HepG2 (cell line): ENCODE measurements around the gene SLC34A3. TPM values are rescaled to one million over a fixed set of nuclear protein-coding genes. Genes with fewer than 3 reads are reported as not detected.

ENCODE experiments used
- CHD4 ChIP-seq: fragments of 200-600 bp; sonication (generic); IDR thresholded peaks from 2 replicates; pipeline ENCODE4 v1.7.0; 2017; ENCODE audit warnings: mild to moderate bottlenecking, low read length, borderline replicate concordance
- DMAP1 ChIP-seq: IDR thresholded peaks from 2 replicates; pipeline ENCODE4 v1.6.1; 2016
- GATAD1 ChIP-seq: IDR thresholded peaks from 2 replicates; pipeline ENCODE4 v1.6.1; 2016; ENCODE audit warnings: missing genetic modification reagents, missing compliant biosample characterization
- GLI4 ChIP-seq: sonication (generic); formaldehyde crosslinking; IDR thresholded peaks from 2 replicates; pipeline ENCODE4 v1.5.1; 2020; ENCODE audit warnings: missing genetic modification reagents, mild to moderate bottlenecking, moderate library complexity, borderline replicate concordance
- HCFC1 ChIP-seq: fragments of 150-350 bp; IDR thresholded peaks from 2 replicates; pipeline ENCODE4 v1.6.1; 2014; ENCODE audit warnings: low read depth, low read length
- HMGA1 ChIP-seq: sonication (generic); formaldehyde crosslinking; conservative IDR thresholded peaks from 2 replicates; pipeline ENCODE4 v1.4.0; 2020; ENCODE audit warnings: missing genetic modification reagents
- KLF16 ChIP-seq, 2 experiments: sonication (generic) in 1 of 2; formaldehyde crosslinking in 1 of 2; IDR thresholded peaks; 2 replicates each; pipeline versions ENCODE4 v1.6.1 to v1.8.0; 2016 to 2023; ENCODE audit warnings: missing genetic modification reagents in 2 of 2, missing compliant biosample characterization in 1 of 2
- KMT2A ChIP-seq: sonication (generic); formaldehyde crosslinking; IDR thresholded peaks from 2 replicates; pipeline ENCODE4 v1.4.0; 2020; ENCODE audit warnings: missing genetic modification reagents
- MTA1 ChIP-seq: sonication (generic); formaldehyde crosslinking; IDR thresholded peaks from 2 replicates; pipeline ENCODE4 v1.4.0; 2020; ENCODE audit warnings: missing genetic modification reagents, mild to moderate bottlenecking, borderline replicate concordance
- NFKB2 ChIP-seq: sonication (generic); formaldehyde crosslinking; IDR thresholded peaks from 2 replicates; pipeline ENCODE4 v1.4.0; 2020; ENCODE audit warnings: missing genetic modification reagents, borderline replicate concordance
- NKX3-1 ChIP-seq: sonication (generic); formaldehyde crosslinking; IDR thresholded peaks from 2 replicates; pipeline ENCODE4 v1.5.0; 2020; ENCODE audit warnings: missing genetic modification reagents
- NR2F1 ChIP-seq, 2 experiments: fragments of 450-650 bp in 1 of 2; formaldehyde crosslinking in 1 of 2; IDR thresholded peaks; 2 replicates each; pipeline versions ENCODE4 v1.5.0 to v1.6.1; 2016 to 2020; ENCODE audit warnings: mild to moderate bottlenecking in 1 of 2, missing compliant biosample characterization in 1 of 2, missing genetic modification reagents in 1 of 2, moderate library complexity in 1 of 2
- POLR2G ChIP-seq: fragments of 200-400 bp; formaldehyde crosslinking; IDR thresholded peaks from 2 replicates; pipeline ENCODE4 v1.6.1; 2018; ENCODE audit warnings: mild to moderate bottlenecking, low read depth, low read length, moderate library complexity
- TARDBP ChIP-seq: sonication (generic); formaldehyde crosslinking; IDR thresholded peaks from 2 replicates; pipeline ENCODE4 v1.8.0; 2022; ENCODE audit warnings: mild to moderate bottlenecking, missing genetic modification reagents
- ZNF136 ChIP-seq: sonication (generic); formaldehyde crosslinking; IDR thresholded peaks from 2 replicates; pipeline ENCODE4 v1.8.1; 2022; ENCODE audit warnings: low read depth, mild to moderate bottlenecking, moderate library complexity, missing genetic modification reagents
- ZNF550 ChIP-seq: sonication (generic); formaldehyde crosslinking; IDR thresholded peaks from 2 replicates; pipeline ENCODE4 v1.4.0; 2020; ENCODE audit warnings: mild to moderate bottlenecking, missing genetic modification reagents, borderline replicate concordance
- ZNF598 ChIP-seq: sonication (generic); formaldehyde crosslinking; IDR thresholded peaks from 2 replicates; pipeline ENCODE4 v1.5.1; 2020; ENCODE audit warnings: mild to moderate bottlenecking, missing genetic modification reagents, borderline replicate concordance
- ZNF619 ChIP-seq: sonication (generic); formaldehyde crosslinking; IDR thresholded peaks from 2 replicates; pipeline ENCODE4 v1.4.0; 2020; ENCODE audit warnings: mild to moderate bottlenecking, missing genetic modification reagents
- ZNF709 ChIP-seq: sonication (generic); formaldehyde crosslinking; IDR thresholded peaks from 2 replicates; pipeline ENCODE4 v1.5.0; 2020; ENCODE audit warnings: mild to moderate bottlenecking, missing genetic modification reagents
- ZNF878 ChIP-seq: sonication (generic); formaldehyde crosslinking; IDR thresholded peaks from 2 replicates; pipeline ENCODE4 v1.8.1; 2023; ENCODE audit warnings: mild to moderate bottlenecking, missing genetic modification reagents, moderate library complexity
- ZNF879 ChIP-seq: sonication (generic); formaldehyde crosslinking; IDR thresholded peaks from 2 replicates; pipeline ENCODE4 v1.8.1; 2023; ENCODE audit warnings: missing genetic modification reagents
- ZSCAN21 ChIP-seq: sonication (generic); formaldehyde crosslinking; IDR thresholded peaks from 2 replicates; pipeline ENCODE4 v1.8.0; 2022; ENCODE audit warnings: mild to moderate bottlenecking, missing genetic modification reagents, moderate library complexity, borderline replicate concordance
- polyA plus RNA-seq, 8 experiments: library from polyadenylated mRNA; depleted of rRNA in 3 of 8; stranded (reverse) in 7 of 8; unstranded in 1 of 8; fragments of >200 nt; fragmentation: Illumina TruSeq in 4 of 8; extraction: Trizol in 4 of 8; gene quantifications; 2 replicates each; pipeline versions ENCODE4 v1.2.1 to v1.2.3, GENCODE V29; 2011 to 2016; ENCODE audit warnings: low read depth in 4 of 8, missing spikeins in 1 of 8, mixed read lengths in 1 of 8; ENCODE audit not compliant: insufficient read depth in 1 of 8
- total RNA-seq, 5 experiments: library from RNA; depleted of rRNA; stranded (reverse); fragments of >200 nt; fragmentation: Illumina TruSeq; extraction: Trizol; gene quantifications; 2 replicates each; pipeline ENCODE4 v1.2.3, GENCODE V29; 2016; ENCODE audit warnings: low read depth in 1 of 5
- TF ChIP-seq, protein P1 (sequence below): sonication (generic); formaldehyde crosslinking; conservative IDR thresholded peaks from 2 replicates; pipeline ENCODE4 v1.4.0; 2020; ENCODE audit warnings: missing genetic modification reagents
- TF ChIP-seq, protein P2 (sequence below): sonication (generic); formaldehyde crosslinking; IDR thresholded peaks from 2 replicates; pipeline ENCODE4 v1.4.0; 2020; ENCODE audit warnings: missing genetic modification reagents
- TF ChIP-seq, protein P3 (sequence below): sonication (generic); formaldehyde crosslinking; IDR thresholded peaks from 2 replicates; pipeline ENCODE4 v1.8.1; 2023; ENCODE audit warnings: mild to moderate bottlenecking, missing genetic modification reagents, borderline replicate concordance
- TF ChIP-seq, protein P4 (sequence below): sonication (generic); formaldehyde crosslinking; IDR thresholded peaks from 2 replicates; pipeline ENCODE4 v1.5.0; 2020; ENCODE audit warnings: missing genetic modification reagents
- TF ChIP-seq, protein P5 (sequence below): IDR thresholded peaks from 2 replicates; pipeline ENCODE4 v1.6.1; 2016; ENCODE audit warnings: low read depth, control low read depth

The SLC34A3 gene
- total and polyA plus RNA-seq, 2 of the 13 experiments (the other 11 are each of a cell fraction or from before 2014, with no cell fraction given): 0.07 to 1.0 TPM

DNA sequence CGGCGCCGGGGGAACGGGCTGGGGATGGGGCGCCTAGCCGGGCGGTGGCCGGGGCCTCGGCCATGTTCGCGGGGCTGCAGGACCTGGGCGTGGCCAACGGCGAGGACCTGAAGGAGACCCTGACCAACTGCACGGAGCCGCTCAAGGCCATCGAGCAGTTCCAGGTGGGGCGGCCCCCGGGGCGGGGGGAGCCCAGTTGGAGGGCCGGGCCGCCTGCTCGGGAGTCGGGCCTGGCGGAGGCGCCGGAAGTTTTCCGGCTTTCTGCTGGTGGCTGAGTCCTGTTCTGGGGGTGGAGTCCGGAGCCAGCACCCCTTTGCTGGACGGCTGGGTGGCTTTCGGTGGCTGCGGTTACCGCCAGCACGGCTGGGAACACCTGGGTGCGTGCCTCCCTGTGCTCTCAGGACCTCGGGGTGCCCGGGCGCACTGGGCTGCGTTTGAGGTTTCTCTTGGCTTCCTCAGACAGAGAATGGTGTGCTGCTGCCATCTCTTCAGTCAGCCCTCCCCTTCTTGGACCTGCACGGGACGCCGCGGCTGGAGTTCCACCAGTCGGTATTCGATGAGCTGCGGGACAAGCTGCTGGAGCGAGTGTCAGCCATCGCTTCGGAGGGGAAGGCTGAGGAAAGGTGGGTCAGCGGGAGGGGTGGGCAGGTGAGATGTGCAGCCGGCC lies 24.9 kb downstream of the SLC34A3 start (continued):
- TF ChIP-seq ZNF619 (CRISPR knock-in tag) (no peak), TARDBP (no peak), NR2F1 (CRISPR knock-in tag; IDR thresholded peaks at IDR 0.05) (no peak), DMAP1 (CRISPR knock-in tag) (peak; percentile 45; the same call in 1 of the 2 replicates), HCFC1 (no peak), ZNF709 (no peak), GLI4 (CRISPR knock-in tag) (no peak), ZNF136 (CRISPR knock-in tag) (no peak), ZNF878 (no peak), CHD4 (no peak), NFKB2 (CRISPR knock-in tag) (no peak), MTA1 (CRISPR knock-in tag) (0 out of 2 replicates have a peak, but pooled peaks have one; percentile 17), ZNF598 (CRISPR knock-in tag) (0 out of 2 replicates have a peak, but pooled peaks have one; percentile 2), ZNF879 (CRISPR knock-in tag) (no peak), KMT2A (CRISPR knock-in tag) (no peak), ZNF550 (peak; percentile 50; the same call in 1 of the 2 replicates), ZSCAN21 (CRISPR knock-in tag) (peak; percentile 18; the same call in 1 of the 2 replicates), POLR2G (no peak), NKX3-1 (no peak), KLF16 (CRISPR knock-in tag; IDR thresholded peaks at IDR 0.05) (no peak), GATAD1 (CRISPR knock-in tag) (no peak; the same call in 1 of the 2 replicates), HMGA1 (CRISPR knock-in tag) (no peak)
- TF ChIP-seq, protein P1, sequence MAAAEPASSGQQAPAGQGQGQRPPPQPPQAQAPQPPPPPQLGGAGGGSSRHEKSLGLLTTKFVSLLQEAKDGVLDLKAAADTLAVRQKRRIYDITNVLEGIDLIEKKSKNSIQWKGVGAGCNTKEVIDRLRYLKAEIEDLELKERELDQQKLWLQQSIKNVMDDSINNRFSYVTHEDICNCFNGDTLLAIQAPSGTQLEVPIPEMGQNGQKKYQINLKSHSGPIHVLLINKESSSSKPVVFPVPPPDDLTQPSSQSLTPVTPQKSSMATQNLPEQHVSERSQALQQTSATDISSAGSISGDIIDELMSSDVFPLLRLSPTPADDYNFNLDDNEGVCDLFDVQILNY (CRISPR knock-in tag): no peak
- TF ChIP-seq, protein P2, sequence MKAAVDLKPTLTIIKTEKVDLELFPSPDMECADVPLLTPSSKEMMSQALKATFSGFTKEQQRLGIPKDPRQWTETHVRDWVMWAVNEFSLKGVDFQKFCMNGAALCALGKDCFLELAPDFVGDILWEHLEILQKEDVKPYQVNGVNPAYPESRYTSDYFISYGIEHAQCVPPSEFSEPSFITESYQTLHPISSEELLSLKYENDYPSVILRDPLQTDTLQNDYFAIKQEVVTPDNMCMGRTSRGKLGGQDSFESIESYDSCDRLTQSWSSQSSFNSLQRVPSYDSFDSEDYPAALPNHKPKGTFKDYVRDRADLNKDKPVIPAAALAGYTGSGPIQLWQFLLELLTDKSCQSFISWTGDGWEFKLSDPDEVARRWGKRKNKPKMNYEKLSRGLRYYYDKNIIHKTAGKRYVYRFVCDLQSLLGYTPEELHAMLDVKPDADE (CRISPR knock-in tag): no peak
- TF ChIP-seq, protein P3, sequence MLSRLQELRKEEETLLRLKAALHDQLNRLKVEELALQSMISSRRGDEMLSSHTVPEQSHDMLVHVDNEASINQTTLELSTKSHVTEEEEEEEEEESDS: no peak
- TF ChIP-seq, protein P4, sequence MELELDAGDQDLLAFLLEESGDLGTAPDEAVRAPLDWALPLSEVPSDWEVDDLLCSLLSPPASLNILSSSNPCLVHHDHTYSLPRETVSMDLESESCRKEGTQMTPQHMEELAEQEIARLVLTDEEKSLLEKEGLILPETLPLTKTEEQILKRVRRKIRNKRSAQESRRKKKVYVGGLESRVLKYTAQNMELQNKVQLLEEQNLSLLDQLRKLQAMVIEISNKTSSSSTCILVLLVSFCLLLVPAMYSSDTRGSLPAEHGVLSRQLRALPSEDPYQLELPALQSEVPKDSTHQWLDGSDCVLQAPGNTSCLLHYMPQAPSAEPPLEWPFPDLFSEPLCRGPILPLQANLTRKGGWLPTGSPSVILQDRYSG (CRISPR knock-in tag): no peak
- TF ChIP-seq, protein P5, sequence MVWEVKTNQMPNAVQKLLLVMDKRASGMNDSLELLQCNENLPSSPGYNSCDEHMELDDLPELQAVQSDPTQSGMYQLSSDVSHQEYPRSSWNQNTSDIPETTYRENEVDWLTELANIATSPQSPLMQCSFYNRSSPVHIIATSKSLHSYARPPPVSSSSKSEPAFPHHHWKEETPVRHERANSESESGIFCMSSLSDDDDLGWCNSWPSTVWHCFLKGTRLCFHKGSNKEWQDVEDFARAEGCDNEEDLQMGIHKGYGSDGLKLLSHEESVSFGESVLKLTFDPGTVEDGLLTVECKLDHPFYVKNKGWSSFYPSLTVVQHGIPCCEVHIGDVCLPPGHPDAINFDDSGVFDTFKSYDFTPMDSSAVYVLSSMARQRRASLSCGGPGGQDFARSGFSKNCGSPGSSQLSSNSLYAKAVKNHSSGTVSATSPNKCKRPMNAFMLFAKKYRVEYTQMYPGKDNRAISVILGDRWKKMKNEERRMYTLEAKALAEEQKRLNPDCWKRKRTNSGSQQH (CRISPR knock-in tag): no peak
